GM19324 (cell line): Measurements from ENCODE around the gene MYO7A.

Experiments
- ATAC-seq: cut with Tn5 transposase; IDR thresholded peaks from one replicate; pipeline ENCODE4 v1.9.1; 2021; ENCODE audit warnings: mild to moderate bottlenecking, moderate library complexity; ENCODE audit not compliant: unreplicated experiment, low FRiP score

Gene MYO7A

DNA sequence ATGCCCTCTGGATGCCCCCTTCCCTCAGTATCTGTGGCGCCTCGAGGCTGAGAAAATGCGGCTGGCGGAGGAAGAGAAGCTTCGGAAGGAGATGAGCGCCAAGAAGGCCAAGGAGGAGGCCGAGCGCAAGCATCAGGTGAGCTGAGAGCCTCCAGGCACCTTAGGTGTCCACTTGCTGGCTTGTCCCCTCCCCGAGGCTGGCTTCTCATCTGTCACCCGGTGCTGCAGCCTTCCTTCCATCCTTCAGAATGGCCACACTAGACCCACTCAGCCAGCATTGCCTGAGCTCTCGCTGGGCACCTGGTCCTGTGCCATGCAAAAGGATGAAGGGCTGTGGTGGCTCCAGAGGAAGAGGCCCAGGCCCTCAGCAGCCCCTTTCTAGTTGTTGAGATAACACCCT, 52.3 kb downstream of the MYO7A start:
- no peak for ATAC-seq

GRCh38 chr11:77181226-77181625, 53.2 kb downstream of the MYO7A start:
- ATAC-seq: no peak

DNA sequence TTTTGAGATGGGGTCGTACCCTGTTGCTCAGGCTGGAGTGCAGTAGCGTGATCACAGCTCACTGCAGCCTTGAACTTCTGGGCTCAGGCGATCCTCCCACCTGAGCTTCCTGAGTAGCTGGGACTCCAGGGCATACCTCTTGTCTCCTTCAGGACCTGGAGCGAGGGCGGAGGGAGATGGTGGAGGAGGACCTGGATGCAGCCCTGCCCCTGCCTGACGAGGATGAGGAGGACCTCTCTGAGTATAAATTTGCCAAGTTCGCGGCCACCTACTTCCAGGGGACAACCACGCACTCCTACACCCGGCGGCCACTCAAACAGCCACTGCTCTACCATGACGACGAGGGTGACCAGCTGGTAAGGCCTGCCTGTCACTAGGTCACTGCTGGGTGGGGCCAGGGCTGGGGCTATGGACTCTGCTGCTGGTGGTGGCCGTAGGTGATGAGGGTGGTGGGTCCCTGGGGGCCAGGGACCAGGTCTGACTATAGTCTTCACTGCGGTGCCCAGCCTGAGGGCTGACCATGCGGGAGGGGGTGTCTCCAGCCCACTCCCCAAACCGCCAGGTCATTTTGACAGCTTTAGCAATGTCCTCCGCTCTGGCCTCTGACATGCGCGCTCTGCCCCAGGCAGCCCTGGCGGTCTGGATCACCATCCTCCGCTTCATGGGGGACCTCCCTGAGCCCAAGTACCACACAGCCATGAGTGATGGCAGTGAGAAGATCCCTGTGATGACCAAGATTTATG, 53.9 kb downstream of the MYO7A start:
- no peak for ATAC-seq

- no peak for ATAC-seq
These were observed 54.7 kb downstream of the MYO7A start for GRCh38 chr11:77182542-77183430.

GRCh38 chr11:77183431-77183984, 55.5 kb downstream of the MYO7A start:
- ATAC-seq: no peak

DNA sequence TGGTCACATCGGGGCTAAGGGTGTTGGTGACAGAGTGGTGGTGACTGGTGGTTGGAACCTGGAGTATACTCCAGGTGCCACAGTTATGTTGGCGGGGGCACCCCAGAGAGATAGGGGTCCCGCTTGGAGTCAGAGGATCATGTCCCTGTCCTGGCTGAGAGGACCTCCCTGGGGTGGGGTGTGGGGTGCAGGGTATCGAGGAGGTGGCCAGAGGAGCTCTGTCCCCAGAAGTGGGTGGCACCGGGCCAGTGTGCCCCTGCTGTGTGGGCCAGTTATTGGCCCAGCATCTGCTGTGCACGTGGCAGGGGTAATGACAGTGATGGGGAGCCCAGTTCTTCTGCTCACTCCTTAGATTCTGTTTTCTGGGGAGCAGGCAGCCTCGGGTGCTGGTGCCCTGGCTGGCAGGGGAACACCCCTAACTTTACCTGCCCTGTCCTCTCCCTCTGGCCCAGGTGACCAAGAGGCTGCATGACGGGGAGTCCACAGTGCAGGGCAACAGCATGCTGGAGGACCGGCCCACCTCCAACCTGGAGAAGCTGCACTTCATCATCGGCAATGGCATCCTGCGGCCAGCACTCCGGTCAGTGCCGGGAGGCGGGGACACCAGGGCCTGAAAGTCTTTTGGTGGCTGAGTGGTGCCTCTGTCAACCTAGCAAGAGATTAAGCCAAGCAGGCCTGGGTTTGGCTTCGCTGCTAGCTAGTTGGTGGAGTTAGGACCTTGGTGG, 56.3 kb downstream of the MYO7A start:
- ATAC-seq: no peak

DNA sequence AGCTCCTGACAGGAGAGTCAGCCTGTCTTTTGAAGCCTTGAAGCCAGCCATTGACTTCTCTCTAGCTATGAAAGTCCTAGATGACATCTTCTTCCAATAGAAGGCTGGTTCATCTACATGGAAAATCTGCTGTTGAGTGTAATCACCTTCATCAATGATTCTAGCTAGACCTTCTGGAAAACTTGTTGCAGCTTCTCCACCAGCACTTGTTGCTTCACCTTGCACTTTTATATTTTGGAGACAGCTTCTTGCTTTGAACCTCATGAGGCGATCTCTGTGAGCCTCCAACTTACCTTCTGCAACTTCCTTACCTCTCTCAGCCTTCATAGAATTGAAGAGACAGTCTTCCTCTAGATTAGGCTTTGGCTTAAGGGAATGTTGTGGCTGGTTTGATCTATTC, 58.3 kb downstream of the MYO7A start:
- ATAC-seq: no peak

- ATAC-seq: no peak
These were observed 59.2 kb downstream of the MYO7A start for GRCh38 chr11:77187111-77187750.

DNA sequence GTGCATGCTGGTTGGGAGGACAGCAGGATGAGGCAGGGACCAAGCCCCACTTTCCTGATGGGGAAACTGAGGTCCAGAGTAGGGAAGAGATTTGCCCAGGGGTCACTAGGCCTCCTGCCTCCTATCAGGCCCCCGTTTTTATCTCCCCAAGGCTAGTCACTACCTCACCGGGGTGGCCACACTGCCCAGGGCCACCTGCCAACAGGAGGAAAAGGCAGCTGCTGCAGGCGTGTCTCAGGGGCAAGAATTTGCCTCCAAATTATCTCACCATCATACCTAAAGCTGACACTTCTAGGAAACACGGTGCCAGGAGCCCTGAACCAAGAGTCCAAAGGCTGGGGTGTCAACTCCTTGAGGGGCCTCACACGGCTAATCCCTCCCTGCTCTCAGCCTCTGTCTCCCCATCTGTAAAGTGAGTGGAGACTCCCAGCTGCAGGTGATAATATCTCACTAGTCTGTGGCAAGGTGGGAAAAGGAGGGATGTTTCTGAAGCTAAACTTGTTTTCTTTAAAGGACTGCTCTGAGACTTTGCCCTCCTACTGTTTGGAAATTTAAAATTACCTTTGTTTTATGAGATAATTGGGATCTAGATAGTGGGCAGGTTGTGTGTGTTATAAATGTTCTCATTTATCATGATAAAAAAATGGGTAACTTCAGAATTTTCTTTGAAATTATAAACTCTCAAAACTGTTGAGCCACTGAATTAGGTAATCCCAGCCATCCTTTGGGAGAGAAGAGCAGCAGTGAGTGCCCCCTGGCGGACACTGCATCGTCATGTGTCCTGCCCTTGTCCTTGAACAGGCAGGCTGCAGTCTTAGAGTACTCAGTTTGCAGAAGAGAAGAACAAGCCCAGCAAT, 60.0 kb downstream of the MYO7A start:
- ATAC-seq: no peak

- ATAC-seq: no peak
These were observed 60.8 kb downstream of the MYO7A start for GRCh38 chr11:77188633-77189491.

GRCh38 chr11:77189588-77190210, 61.7 kb downstream of the MYO7A start:
- ATAC-seq: no peak

GRCh38 chr11:77190331-77191075, 62.5 kb downstream of the MYO7A start:
- ATAC-seq: no peak

GRCh38 chr11:77191429-77191822, 63.4 kb downstream of the MYO7A start:
- no peak for ATAC-seq

DNA sequence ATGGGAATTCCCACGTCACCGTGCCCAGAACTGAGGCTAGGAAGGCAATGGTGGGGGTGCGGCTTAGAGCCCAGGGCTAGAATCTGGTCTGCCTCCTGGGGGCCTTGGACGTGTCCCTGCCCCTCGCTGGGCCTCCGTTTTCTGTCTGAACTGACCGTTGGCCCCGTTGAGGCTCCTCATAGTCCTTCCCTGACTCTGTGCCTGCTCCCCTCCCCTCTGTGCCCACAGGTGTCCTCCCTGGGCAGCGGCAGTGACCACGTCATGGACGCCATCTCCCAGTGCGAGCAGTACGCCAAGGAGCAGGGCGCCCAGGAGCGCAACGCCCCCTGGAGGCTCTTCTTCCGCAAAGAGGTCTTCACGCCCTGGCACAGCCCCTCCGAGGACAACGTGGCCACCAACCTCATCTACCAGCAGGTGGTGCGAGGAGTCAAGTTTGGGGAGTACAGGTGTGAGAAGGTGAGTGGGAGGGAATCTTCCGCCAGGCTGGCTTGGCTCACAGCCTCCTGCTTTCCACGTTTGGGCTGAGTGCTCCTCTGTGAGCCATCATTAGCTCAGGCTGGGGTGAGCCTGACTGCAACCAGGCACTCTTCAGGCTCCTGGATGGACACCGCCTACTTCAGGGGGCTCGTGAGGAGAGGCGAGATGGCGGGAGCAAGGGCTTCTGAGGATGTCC, 63.9 kb downstream of the MYO7A start:
- no peak for ATAC-seq

GRCh38 chr11:77193167-77193566, 65.1 kb downstream of the MYO7A start:
- ATAC-seq: no peak

DNA sequence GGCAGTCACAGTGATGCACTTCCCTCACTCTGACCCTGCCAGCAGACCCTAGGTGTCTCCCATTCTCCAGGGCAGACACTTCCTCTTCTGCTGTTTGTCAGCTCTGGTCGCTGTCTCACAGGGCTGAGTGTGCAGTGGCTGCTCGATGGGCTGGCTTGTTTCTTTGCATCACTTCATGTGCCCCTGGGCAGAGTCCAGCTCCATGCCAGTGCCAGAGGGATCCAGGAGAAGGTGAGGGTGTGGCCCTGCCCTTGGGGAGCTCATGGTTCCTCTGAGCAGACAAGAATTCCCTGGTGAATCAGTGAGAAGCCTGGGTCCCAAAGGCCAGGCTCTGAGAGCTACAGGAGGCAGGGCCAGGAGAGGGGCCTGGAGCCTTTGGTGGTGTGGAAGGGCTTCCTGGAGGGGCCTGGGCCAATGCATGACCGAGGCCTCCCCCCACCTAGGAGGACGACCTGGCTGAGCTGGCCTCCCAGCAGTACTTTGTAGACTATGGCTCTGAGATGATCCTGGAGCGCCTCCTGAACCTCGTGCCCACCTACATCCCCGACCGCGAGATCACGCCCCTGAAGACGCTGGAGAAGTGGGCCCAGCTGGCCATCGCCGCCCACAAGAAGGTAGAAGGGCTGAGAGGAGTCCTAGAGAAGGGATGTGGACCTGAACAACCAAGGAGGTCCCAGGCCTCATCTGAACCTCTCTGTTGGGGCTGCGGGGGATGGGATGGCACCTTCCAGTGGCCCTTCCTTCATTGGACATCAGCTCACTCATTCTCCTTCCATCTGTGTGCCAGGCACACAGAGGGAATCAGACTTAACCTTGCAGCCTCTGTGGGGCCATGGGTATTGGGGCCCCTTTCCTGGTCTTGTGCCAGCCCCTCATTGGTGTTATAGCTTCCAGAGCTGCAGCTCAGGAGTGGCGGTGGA, 66.1 kb downstream of the MYO7A start:
- ATAC-seq: no peak
